ENCODE measurements around the gene ERI2. TPM values are rescaled to one million over a fixed set of nuclear protein-coding genes. Genes with fewer than 3 reads are reported as not detected.

Gene ERI2
- total and polyA plus RNA-seq, 12 donors = 9.2 to 45.1 (median 21.7) TPM

DNA sequence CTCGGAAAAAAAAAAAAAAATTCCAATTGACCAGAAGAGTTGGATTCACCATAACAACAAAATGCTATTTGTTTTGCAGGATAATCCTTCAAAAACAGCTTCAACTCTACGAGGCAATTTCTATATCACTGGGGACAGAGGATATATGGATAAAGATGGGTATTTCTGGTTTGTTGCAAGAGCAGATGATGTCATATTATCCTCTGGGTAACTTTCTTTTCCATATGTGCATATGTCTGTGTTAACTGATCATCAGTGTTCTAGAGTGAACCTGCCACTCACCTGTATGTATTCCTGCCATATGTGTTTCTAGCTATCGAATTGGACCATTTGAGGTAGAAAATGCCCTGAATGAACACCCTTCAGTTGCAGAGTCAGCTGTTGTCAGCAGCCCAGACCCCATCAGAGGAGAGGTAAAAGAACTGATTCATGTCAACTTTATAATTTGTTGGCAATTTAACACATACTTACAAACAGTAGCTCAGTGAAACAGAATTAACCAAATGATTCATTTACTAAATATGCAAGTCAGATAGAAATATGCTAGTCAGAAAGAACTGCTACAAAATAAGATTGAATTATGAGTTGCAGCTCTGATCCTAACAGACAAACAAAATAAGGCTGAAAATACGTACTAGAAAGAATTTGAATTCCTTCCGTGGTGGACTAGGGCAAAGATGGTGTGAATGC lies 14.2 kb downstream of the ERI2 start:
- Histone ChIP-seq H3K9me3 (replicated peaks in 1 of 3) (no peaks in the 10 kb centered on the region), H3K27me3 (no peaks in the 10 kb centered on the region), H3K4me3 (no peak overlapping the region), H3K27ac (no peak overlapping the region), H3K36me3 (replicated peaks in 1 of 2) (no peaks in the 10 kb centered on the region), H3K4me1 (replicated peaks in 1 of 2) (no peaks in the 10 kb centered on the region)
- TF ChIP-seq POLR2A (IDR thresholded peaks at IDR 0.05) = no peak
- TF ChIP-seq, protein P1, sequence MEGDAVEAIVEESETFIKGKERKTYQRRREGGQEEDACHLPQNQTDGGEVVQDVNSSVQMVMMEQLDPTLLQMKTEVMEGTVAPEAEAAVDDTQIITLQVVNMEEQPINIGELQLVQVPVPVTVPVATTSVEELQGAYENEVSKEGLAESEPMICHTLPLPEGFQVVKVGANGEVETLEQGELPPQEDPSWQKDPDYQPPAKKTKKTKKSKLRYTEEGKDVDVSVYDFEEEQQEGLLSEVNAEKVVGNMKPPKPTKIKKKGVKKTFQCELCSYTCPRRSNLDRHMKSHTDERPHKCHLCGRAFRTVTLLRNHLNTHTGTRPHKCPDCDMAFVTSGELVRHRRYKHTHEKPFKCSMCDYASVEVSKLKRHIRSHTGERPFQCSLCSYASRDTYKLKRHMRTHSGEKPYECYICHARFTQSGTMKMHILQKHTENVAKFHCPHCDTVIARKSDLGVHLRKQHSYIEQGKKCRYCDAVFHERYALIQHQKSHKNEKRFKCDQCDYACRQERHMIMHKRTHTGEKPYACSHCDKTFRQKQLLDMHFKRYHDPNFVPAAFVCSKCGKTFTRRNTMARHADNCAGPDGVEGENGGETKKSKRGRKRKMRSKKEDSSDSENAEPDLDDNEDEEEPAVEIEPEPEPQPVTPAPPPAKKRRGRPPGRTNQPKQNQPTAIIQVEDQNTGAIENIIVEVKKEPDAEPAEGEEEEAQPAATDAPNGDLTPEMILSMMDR (IDR thresholded peaks at IDR 0.05) = no peak
- intact Hi-C loops (cut with DNase I) = no loop called here
- no peak for DNase-seq
- 88 to 93% (median 90%) methylated on average over 5 of the region's 5 CpGs for WGBS, 4 donors

DNA sequence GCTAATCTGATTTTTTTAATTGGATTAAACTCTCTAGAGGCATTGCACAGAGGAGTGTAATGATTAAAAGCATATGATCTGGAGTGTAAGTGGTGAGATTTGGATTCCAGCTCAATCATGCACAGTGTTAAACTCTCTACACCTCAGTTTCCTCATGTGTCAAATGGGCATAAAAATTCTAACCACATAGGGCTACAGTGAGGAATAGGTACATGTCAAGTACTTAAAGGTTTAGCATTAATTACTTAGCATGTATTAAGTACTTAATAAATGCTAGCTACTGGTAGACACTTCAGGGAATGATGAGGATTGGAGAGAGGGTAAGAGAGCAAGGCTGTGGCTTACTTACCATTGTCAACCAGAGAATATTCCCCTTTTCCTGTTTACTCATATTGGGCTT lies 17.1 kb downstream of the ERI2 start:
- H3K27me3 ChIP-seq = no peaks in the 10 kb centered on the region
- no peak overlapping the region for H3K27ac ChIP-seq
- no peak for DNase-seq
- no peaks in the 10 kb centered on the region for H3K4me1 ChIP-seq (replicated peaks in 1 of 2)
- intact Hi-C loops (cut with DNase I) = no loop called here
- H3K36me3 ChIP-seq (replicated peaks in 1 of 2) = no peaks in the 10 kb centered on the region
- no peak for TF ChIP-seq POLR2A (IDR thresholded peaks at IDR 0.05)
- TF ChIP-seq, protein P1 (IDR thresholded peaks at IDR 0.05) = no peak
- no peaks in the 10 kb centered on the region for H3K9me3 ChIP-seq (replicated peaks in 1 of 3)
- no peak overlapping the region for H3K4me3 ChIP-seq

DNA sequence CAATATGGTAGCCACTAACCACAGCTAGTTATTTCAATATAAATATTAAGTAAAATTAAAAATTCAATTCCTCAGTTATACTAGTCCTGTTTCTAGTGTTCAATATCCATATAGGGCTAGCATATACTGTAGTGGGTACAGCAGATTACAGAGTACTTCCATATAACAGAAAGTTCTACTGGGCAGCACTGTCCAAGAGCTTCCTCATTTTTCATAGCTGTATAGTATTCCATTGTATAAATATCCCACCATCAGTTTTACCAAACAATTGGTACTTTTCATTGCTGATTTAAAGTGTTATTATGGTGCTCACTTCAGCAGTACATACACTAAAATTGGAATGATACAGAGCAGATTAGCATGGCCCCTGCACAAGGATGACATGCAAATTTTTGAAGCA lies 22.1 kb downstream of the ERI2 start:
- no peak for TF ChIP-seq POLR2A (IDR thresholded peaks at IDR 0.05)
- TF ChIP-seq, protein P1 (IDR thresholded peaks at IDR 0.05) = no peak
- Histone ChIP-seq H3K9me3 (replicated peaks in 1 of 3) (no peaks in the 10 kb centered on the region), H3K27ac (no peak overlapping the region), H3K4me1 (replicated peaks in 1 of 2) (no peaks in the 10 kb centered on the region), H3K36me3 (replicated peaks in 1 of 2) (no peaks in the 10 kb centered on the region), H3K4me3 (no peak overlapping the region), H3K27me3 (no peaks in the 10 kb centered on the region)
- no peak for DNase-seq
- intact Hi-C loops (cut with DNase I) = no loop called here

DNA sequence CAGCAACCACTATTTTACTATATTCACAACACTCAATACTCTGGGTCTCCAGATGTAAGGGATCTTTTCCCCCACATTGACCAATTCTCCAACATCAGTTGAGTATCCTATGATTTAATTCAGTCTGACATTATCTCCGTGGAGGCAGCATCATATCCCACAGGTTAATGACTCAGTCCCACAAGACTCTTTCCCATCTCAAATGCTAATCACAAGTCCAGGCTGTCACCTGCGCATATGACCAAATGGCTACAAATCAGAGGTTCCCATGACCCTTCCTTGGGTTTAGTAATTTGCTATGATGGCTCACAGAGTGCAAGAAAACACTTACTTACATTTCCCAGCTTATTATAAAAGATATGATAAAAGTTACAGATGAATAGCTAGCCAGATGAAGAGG lies 23.8 kb downstream of the ERI2 start:
- no peak for DNase-seq
- WGBS, 4 donors = 81 to 93% (median 87%) methylated on average over 2 of the region's 2 CpGs

More for the DNA sequence above, 23.8 kb downstream of the ERI2 start:
- H3K9me3 ChIP-seq (replicated peaks in 1 of 3) = no peaks in the 10 kb centered on the region
- no peak overlapping the region for H3K27ac ChIP-seq
- H3K4me3 ChIP-seq = no peak overlapping the region
- intact Hi-C loops (cut with DNase I) = no loop called here
- H3K36me3 ChIP-seq (replicated peaks in 1 of 2) = no peaks in the 10 kb centered on the region
- no peaks in the 10 kb centered on the region for H3K4me1 ChIP-seq (replicated peaks in 1 of 2)
- H3K27me3 ChIP-seq = no peaks in the 10 kb centered on the region
- TF ChIP-seq POLR2A (IDR thresholded peaks at IDR 0.05) = no peak
- TF ChIP-seq, protein P1 (IDR thresholded peaks at IDR 0.05) = no peak
